ENCODE data around the gene ROR2. TPM values are rescaled to one million over a fixed set of nuclear protein-coding genes. Genes with fewer than 3 reads are reported as not detected.

The ROR2 gene
- total and polyA plus RNA-seq, 2 experiments from 2014 or later: 8.1 to 18.8 TPM

GRCh38 chr9:91816356-91816755 is 133.7 kb downstream of the ROR2 start (continued):
- TF ChIP-seq EZH2phosphoT487 (IDR thresholded peaks at IDR 0.05; ENCODE audit: unreplicated experiment) (no peak), ZNF331 (CRISPR knock-in tag; IDR thresholded peaks at IDR 0.05; ENCODE audit: low read depth) (no peak)

GRCh38 chr9:91815896-91816295 is 134.1 kb downstream of the ROR2 start:
- no peak for DNase-seq (ENCODE audit: low spot score)
- no peak for ATAC-seq
- H3K36me3 ChIP-seq (ENCODE audit: insufficient read depth): no peaks in the 10 kb centered on the region
- no peak overlapping the region for H3K4me3 Mint-ChIP-seq
- no peaks in the 10 kb centered on the region for H3K79me2 ChIP-seq (replicated peaks; ENCODE audit: insufficient read depth)
- no peak overlapping the region for H2AFZ ChIP-seq
- TF ChIP-seq STAT1 (IDR thresholded peaks at IDR 0.05; ENCODE audit: unreplicated experiment) (no peak), POLR2AphosphoS5 (IDR thresholded peaks at IDR 0.05; ENCODE audit: low read depth) (no peak), ZNF114 (CRISPR knock-in tag; IDR thresholded peaks at IDR 0.05) (no peak), EZH2phosphoT487 (IDR thresholded peaks at IDR 0.05; ENCODE audit: unreplicated experiment) (no peak), NANOG (IDR thresholded peaks at IDR 0.05; ENCODE audit: borderline replicate concordance) (no peak), CTCF (conservative IDR thresholded peaks at IDR 0.05; ENCODE audit: low read depth in 2 of 2) (no peak), ZNF462 (CRISPR knock-in tag; IDR thresholded peaks at IDR 0.05) (no peak), EZH2 (IDR thresholded peaks at IDR 0.05; ENCODE audit: low read depth, unreplicated experiment) (no peak), ETS1 (IDR thresholded peaks at IDR 0.05) (no peak), REST (IDR thresholded peaks at IDR 0.05; ENCODE audit: unreplicated experiment) (no peak), JUNB (IDR thresholded peaks at IDR 0.05; ENCODE audit: unreplicated experiment) (no peak), CREB1 (CRISPR knock-in tag; IDR thresholded peaks at IDR 0.05; ENCODE audit: low read depth) (no peak), ZNF331 (CRISPR knock-in tag; IDR thresholded peaks at IDR 0.05; ENCODE audit: low read depth) (no peak)
- peaks cover 9% of the 10 kb centered on the region for H3K4me1 ChIP-seq (ENCODE audit: insufficient read depth)
- H3K9me3 Mint-ChIP-seq: no peaks in the 10 kb centered on the region
- H3F3A ChIP-seq (replicated peaks; ENCODE audit: low read depth): no peaks in the 10 kb centered on the region
- H3K36me3 Mint-ChIP-seq (ENCODE audit: low read depth): no peaks in the 10 kb centered on the region
- H3K27me3 Mint-ChIP-seq (ENCODE audit: insufficient read depth, low read depth, poor library complexity): peaks cover 7% of the 10 kb centered on the region
- no peaks in the 10 kb centered on the region for H3K27me3 ChIP-seq (ENCODE audit: insufficient read depth)
- no peak overlapping the region for H3K4me3 ChIP-seq
- H4K20me1 ChIP-seq (replicated peaks; ENCODE audit: insufficient read depth): no peaks in the 10 kb centered on the region
- no peak overlapping the region for H3K27ac Mint-ChIP-seq
- no peak overlapping the region for H3K27ac ChIP-seq (ENCODE audit: low read depth)
- no peaks in the 10 kb centered on the region for H3K9me2 ChIP-seq (ENCODE audit: insufficient read depth)
- H3K4me1 Mint-ChIP-seq: peaks cover 20% of the 10 kb centered on the region
- no peak overlapping the region for H3K4me2 ChIP-seq

Measured in GM23338 (cell line).